Hepatocyte (in vitro differentiated cells): ENCODE measurements around the gene NR2F6. TPM values are rescaled to one million over a fixed set of nuclear protein-coding genes. Genes with fewer than 3 reads are reported as not detected.

ENCODE experiments used
- DNase-seq: peaks from one replicate; pipeline ENCODE4 v3.0.0-alpha.2; 2016; ENCODE audit warnings: low spot score
- H2AFZ ChIP-seq: fragments of 200-600 bp; sonication (generic); 2 replicates; pipeline ENCODE4 v1.6.0; 2016; ENCODE audit warnings: antibody characterized with exemption, mild to moderate bottlenecking
- H3K27ac ChIP-seq: fragments of 200-600 bp; sonication (generic); 2 replicates; pipeline ENCODE4 v1.5.1; 2016; ENCODE audit warnings: mild to moderate bottlenecking
- H3K27me3 ChIP-seq: fragments of 200-600 bp; sonication (generic); 2 replicates; pipeline ENCODE4 v1.6.1; 2016
- H3K36me3 ChIP-seq: fragments of 200-600 bp; sonication (generic); replicated peaks from 2 replicates; pipeline ENCODE4 v1.5.1; 2016; ENCODE audit warnings: low read depth; ENCODE audit not compliant: insufficient read depth
- H3K4me1 ChIP-seq: fragments of 200-600 bp; sonication (generic); 2 replicates; pipeline ENCODE4 v1.5.1; 2016; ENCODE audit warnings: mild to moderate bottlenecking, moderate library complexity; ENCODE audit not compliant: insufficient read depth
- H3K4me2 ChIP-seq: fragments of 200-600 bp; sonication (generic); 2 replicates; pipeline ENCODE4 v1.6.0; 2016
- H3K4me3 ChIP-seq: fragments of 200-600 bp; sonication (generic); 2 replicates; pipeline ENCODE4 v1.5.1; 2016; ENCODE audit warnings: mild to moderate bottlenecking
- H3K79me2 ChIP-seq: fragments of 200-600 bp; sonication (generic); 2 replicates; pipeline ENCODE4 v1.6.0; 2017; ENCODE audit warnings: mild to moderate bottlenecking
- H3K9me2 ChIP-seq: fragments of 200-600 bp; sonication (generic); replicated peaks from 2 replicates; pipeline ENCODE4 v1.6.0; 2017; ENCODE audit warnings: mild to moderate bottlenecking; ENCODE audit not compliant: insufficient read depth
- H3K9me3 ChIP-seq: fragments of 200-600 bp; sonication (generic); 2 replicates; pipeline ENCODE4 v1.5.1; 2016; ENCODE audit warnings: low read depth, mild to moderate bottlenecking
- H4K20me1 ChIP-seq: fragments of 200-600 bp; sonication (generic); 2 replicates; pipeline ENCODE4 v1.6.0; 2016; ENCODE audit warnings: mild to moderate bottlenecking; ENCODE audit not compliant: insufficient read depth, poor library complexity, severe bottlenecking
- CTCF ChIP-seq: fragments of 200-600 bp; sonication (generic); IDR thresholded peaks from 2 replicates; pipeline ENCODE4 v1.5.1; 2016; ENCODE audit warnings: antibody characterized with exemption, mild to moderate bottlenecking; ENCODE audit not compliant: poor library complexity
- EZH2 ChIP-seq: fragments of 200-600 bp; sonication (generic); IDR thresholded peaks from 2 replicates; pipeline ENCODE4 v1.6.1; 2016; ENCODE audit warnings: antibody characterized with exemption, mild to moderate bottlenecking, borderline replicate concordance
- EZH2phosphoT487 ChIP-seq: fragments of 200-600 bp; sonication (generic); IDR thresholded peaks from one replicate; pipeline ENCODE4 v1.6.1; 2018; ENCODE audit warnings: antibody characterized with exemption, mild to moderate bottlenecking, low read depth, moderate library complexity; ENCODE audit not compliant: unreplicated experiment, severe bottlenecking
- WGBS: methylation state at CpG from one replicate; pipeline ENCODE4 v1.1.6; 2016; ENCODE audit warnings: low lambda C conversion rate; ENCODE audit errors: missing lambda C conversion rate; 5-methylcytosine and 5-hydroxymethylcytosine counted together
- polyA plus RNA-seq: library from polyadenylated mRNA; unstranded; fragments of >200 nt; fragmentation: Nextera tagmentation; extraction: Ambion mirVana; gene quantifications from 2 replicates; pipeline ENCODE4 v1.2.1, GENCODE V29; 2016
- total RNA-seq: library from RNA; depleted of rRNA; stranded (reverse); fragments of >200 nt; gene quantifications from 2 replicates; pipeline ENCODE4 v1.2.3, GENCODE V29; 2014

Gene NR2F6
- total and polyA plus RNA-seq, 2 experiments from 2014 or later = 116 to 169 TPM

DNA sequence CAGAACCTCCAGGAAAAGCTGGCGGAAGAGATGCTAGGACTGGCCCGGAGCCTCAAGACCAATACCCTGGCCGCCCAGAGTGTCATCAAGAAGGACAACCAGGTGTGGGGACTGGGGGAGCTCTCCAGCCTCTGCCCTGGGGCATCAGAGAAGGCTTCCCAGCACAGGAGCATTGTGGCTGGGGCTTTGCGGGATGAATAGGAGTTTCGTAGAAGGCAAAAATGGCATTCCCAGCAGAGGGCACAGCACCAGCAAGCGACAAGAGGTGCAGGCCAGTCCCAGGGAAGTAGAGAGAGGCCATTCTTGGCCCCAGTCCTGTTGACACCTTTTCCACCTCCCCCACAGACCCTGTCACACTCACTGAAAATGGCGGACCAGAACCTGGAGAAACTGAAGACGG lies 26.4 kb downstream of the NR2F6 start:
- Histone ChIP-seq H3K27ac (no peak overlapping the region), H3K36me3 (no peaks in the 10 kb centered on the region), H3K79me2 (peaks cover 12% of the 10 kb centered on the region), H3K9me3 (no peaks in the 10 kb centered on the region), H3K27me3 (no peaks in the 10 kb centered on the region), H3K4me1 (peaks cover 6% of the 10 kb centered on the region), H4K20me1 (no peaks in the 10 kb centered on the region), H3K4me2 (no peak overlapping the region), H2AFZ (no peak overlapping the region), H3K4me3 (no peak overlapping the region), H3K9me2 (no peaks in the 10 kb centered on the region)
- DNase-seq = no peak
- 97% methylated on average over 8 of the region's 8 CpGs for WGBS
- TF ChIP-seq EZH2phosphoT487 = no peak
- no peak for TF ChIP-seq CTCF
- TF ChIP-seq EZH2 = no peak

GRCh38 chr19:17216058-17216670 lies 29.6 kb downstream of the NR2F6 start:
- Histone ChIP-seq H3K9me2 (no peaks in the 10 kb centered on the region), H3K36me3 (no peaks in the 10 kb centered on the region), H4K20me1 (no peaks in the 10 kb centered on the region), H3K27ac (peak overlapping the region; percentile 95), H3K4me1 (peaks cover 6% of the 10 kb centered on the region), H3K9me3 (no peaks in the 10 kb centered on the region), H3K27me3 (no peaks in the 10 kb centered on the region), H3K4me2 (peak overlapping the region; percentile 76), H2AFZ (peak overlapping the region; percentile 86), H3K4me3 (no peak overlapping the region), H3K79me2 (peaks cover 12% of the 10 kb centered on the region)
- TF ChIP-seq EZH2 = no peak
- TF ChIP-seq EZH2phosphoT487 = no peak
- TF ChIP-seq CTCF = no peak
- DNase-seq = no peak
- WGBS = 98% methylated on average over 13 of the region's 13 CpGs

GRCh38 chr19:17215127-17215971 lies 30.4 kb downstream of the NR2F6 start, which contains the start of gene USE1:
Gene USE1, plus strand, starts transcription at chr19:17215357. Its CDS starts 49 bp downstream, at chr19:17215406.
- H4K20me1 ChIP-seq = no peaks in the 10 kb centered on the region
- DNase-seq = peak; percentile 94
- peaks cover 12% of the 10 kb centered on the region for H3K79me2 ChIP-seq
- H3K4me3 ChIP-seq = peak within 1 kb of the TSS; percentile 69
- H3K27ac ChIP-seq = peak within 1 kb of the TSS; percentile 95
- H3K4me1 ChIP-seq = peaks cover 6% of the 10 kb centered on the region
- H3K9me3 ChIP-seq = no peaks in the 10 kb centered on the region
- H2AFZ ChIP-seq = peak within 1 kb of the TSS; percentile 86
- no peaks in the 10 kb centered on the region for H3K36me3 ChIP-seq
- 5% methylated on average over 45 of the region's 56 CpGs for WGBS
- H3K9me2 ChIP-seq = no peaks in the 10 kb centered on the region
- no peak for TF ChIP-seq CTCF
- no peak for TF ChIP-seq EZH2phosphoT487
- TF ChIP-seq EZH2 = no peak
- peak within 1 kb of the TSS; percentile 76 for H3K4me2 ChIP-seq
- no peaks in the 10 kb centered on the region for H3K27me3 ChIP-seq
